LNCaP clone FGC (cell line): ENCODE data around the gene PCMT1.

Experiments
- DNase-seq: peaks from one replicate; pipeline ENCODE4 v3.0.0-alpha.2; 2011; ENCODE audit warnings: low read depth
- H3K4me3 ChIP-seq: 2 replicates; pipeline ENCODE4 v1.5.1; 2011; ENCODE audit warnings: mild to moderate bottlenecking, low read depth, low read length, control low read depth
- TF ChIP-seq, protein P1 (sequence below): IDR thresholded peaks from 2 replicates; pipeline ENCODE4 v1.5.1; 2012; ENCODE audit warnings: mild to moderate bottlenecking; ENCODE audit not compliant: control insufficient read depth, insufficient read depth; ENCODE audit errors: extremely low read depth

PCMT1 gene

DNA sequence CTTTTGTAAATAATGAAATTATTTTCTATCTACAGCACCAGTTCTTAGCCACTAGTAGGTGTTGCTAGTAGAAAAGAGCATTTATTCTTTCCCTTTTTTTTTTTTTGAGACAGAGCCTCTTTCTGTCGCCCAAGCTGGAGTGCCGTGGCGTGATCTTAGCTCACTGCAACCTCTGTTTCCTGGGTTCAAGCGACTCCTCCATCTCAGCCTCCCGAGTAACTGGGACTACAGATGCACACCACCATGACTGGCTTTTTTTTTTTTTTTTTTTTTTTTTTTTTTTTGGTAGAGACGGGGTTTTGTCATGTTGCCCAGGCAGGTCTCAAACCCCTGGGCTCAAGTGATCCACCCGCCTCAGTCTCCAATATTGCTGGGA lies 6.7 kb downstream of the PCMT1 start:
- no peak for DNase-seq
- TF ChIP-seq, protein P1, sequence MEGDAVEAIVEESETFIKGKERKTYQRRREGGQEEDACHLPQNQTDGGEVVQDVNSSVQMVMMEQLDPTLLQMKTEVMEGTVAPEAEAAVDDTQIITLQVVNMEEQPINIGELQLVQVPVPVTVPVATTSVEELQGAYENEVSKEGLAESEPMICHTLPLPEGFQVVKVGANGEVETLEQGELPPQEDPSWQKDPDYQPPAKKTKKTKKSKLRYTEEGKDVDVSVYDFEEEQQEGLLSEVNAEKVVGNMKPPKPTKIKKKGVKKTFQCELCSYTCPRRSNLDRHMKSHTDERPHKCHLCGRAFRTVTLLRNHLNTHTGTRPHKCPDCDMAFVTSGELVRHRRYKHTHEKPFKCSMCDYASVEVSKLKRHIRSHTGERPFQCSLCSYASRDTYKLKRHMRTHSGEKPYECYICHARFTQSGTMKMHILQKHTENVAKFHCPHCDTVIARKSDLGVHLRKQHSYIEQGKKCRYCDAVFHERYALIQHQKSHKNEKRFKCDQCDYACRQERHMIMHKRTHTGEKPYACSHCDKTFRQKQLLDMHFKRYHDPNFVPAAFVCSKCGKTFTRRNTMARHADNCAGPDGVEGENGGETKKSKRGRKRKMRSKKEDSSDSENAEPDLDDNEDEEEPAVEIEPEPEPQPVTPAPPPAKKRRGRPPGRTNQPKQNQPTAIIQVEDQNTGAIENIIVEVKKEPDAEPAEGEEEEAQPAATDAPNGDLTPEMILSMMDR = no peak
- H3K4me3 ChIP-seq = no peak overlapping the region

DNA sequence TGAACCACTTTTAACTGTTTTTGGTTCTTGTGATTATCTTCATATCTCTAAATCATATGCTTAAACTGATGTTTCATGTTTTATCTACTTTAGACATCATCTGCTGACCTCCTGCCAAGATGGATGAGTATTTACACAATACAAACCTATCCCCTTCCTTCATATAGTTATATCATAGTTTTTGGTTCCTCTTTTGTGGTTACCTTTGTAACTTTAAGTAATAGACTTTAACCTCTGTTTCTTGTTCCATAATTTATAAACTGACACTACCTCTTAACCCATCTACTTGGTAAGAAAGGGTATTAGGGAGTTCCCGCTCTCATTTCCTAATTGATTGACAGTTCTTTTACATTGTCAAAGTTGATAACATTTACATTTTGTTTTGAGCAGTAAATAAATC lies 11.9 kb downstream of the PCMT1 start:
- H3K4me3 ChIP-seq = no peak overlapping the region
- DNase-seq = peak; percentile 13
- TF ChIP-seq, protein P1 = no peak

DNA sequence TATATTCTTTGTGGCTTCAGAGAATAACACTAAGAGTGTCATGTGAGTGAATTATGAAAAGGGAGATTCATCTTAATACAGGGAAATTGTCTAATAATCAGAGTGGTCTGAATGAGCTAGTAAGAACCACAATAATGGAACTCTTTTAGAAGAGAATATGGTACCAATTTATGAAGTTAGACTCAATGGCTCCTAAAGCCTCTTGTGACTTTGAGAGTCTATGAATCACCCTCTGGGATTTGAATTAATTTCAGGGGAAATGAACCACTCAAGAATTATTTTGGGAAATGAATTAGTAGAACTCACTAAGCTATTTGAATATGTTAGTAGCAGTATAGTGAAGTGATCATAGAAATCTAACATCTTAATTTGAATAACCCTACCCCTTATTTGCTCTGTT lies 14.3 kb downstream of the PCMT1 start:
- DNase-seq = no peak
- TF ChIP-seq, protein P1 = no peak
- no peak overlapping the region for H3K4me3 ChIP-seq

DNA sequence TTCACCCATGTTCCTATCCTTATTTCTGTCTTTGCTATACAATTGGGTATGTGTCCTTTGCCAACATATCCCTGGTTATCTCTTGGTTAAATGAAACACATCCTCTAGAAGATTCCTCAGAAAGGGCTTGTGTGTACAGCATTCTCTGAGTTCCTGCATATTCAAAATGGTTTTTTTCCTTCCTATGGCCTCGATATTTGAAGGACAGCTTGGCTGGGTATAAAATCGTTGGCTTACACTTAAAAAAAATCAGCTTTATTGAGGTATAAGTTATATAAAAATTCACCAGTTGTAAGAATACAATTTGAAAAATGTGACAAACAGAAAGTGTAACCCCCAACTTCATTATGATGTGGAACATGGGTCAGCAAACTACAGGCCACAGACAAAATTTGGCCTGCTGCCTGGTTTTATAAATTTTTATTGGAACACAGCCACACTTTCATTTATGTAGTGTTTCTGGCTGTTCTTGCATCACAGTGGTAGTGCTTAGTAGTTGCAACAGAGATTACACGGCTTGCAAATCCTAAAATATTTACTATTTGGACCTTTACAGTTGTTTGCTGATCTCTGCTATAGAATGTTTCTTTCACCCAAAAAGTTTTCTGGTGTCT lies 16.7 kb downstream of the PCMT1 start:
- no peak overlapping the region for H3K4me3 ChIP-seq
- no peak for DNase-seq
- TF ChIP-seq, protein P1 = no peak

DNA sequence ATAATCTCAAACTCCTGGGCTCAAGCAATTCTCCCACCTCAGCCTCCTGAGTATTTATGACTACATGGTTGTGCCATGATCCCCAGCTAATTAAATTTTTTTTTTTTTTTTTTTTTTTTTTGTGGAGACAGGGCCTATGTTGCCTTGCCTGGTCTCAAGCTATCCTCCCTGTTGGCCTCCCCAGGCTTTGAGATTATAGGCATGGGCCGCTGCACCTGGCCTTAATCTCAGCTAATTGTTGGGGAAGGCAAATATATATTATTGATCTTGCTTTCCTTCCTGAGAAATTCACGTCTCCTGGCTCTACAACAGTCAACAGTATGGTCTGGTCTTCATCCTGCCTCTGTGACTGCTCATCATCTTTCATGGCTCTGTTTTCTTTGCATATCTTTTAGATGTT lies 20.1 kb downstream of the PCMT1 start:
- no peak for DNase-seq
- no peak overlapping the region for H3K4me3 ChIP-seq
- TF ChIP-seq, protein P1 = no peak

DNA sequence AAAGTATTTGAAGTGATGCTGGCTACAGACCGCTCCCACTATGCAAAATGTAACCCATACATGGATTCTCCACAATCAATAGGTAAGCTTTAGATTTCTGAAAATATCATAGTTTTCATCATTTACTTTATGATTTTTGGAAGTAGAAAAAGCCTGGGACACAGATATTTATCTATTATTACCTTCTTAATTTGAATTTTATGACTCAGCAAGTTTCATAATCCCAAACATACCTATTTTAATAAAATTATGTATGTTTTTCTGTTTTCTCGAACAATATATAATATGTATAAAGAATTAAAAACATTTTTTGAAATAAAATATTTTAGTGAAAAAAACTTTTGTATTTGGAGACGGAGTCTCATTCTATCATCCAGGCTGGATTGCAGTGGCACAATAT lies 21.6 kb downstream of the PCMT1 start:
- H3K4me3 ChIP-seq = no peak overlapping the region
- TF ChIP-seq, protein P1 = no peak
- DNase-seq = no peak

DNA sequence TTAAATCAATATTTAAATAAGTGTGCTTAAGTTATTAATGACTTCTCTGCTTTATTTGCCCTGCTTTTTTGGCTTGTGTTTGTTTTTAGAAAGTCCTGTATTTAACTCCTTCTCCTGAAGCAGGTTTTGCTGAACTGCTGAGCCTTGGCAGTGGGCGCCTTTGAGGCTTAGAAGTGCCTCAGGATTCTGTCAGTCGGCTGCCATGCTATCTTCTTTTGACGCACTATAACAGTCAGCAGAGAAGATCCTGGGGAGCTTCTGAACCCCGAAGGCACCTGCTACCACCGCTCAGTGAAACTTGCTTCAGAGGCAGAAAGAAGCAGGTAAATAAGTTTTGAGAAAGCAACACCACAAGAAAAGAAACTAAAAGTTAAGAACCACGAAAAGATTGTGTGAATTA lies 22.4 kb downstream of the PCMT1 start:
- no peak overlapping the region for H3K4me3 ChIP-seq
- TF ChIP-seq, protein P1 = no peak
- DNase-seq = no peak
